Endodermal cell (in vitro differentiated cells): ENCODE results near the gene TRIM62. TPM values are rescaled to one million over a fixed set of nuclear protein-coding genes. Genes with fewer than 3 reads are reported as not detected.

Source experiments
- DNase-seq: peaks from one replicate; pipeline ENCODE4 v3.0.0-alpha.2; 2017
- H3K27ac ChIP-seq: 2 replicates; pipeline ENCODE4 v1.5.1; 2013; ENCODE audit warnings: mild to moderate bottlenecking, low read depth, low read length, moderate library complexity
- H3K27me3 ChIP-seq: 2 replicates; pipeline ENCODE4 v1.6.1; 2013; ENCODE audit warnings: mild to moderate bottlenecking, low read length, moderate library complexity; ENCODE audit not compliant: insufficient read depth, control insufficient read depth, poor library complexity, severe bottlenecking
- H3K36me3 ChIP-seq: 2 replicates; pipeline ENCODE4 v1.7.0; 2013; ENCODE audit warnings: mild to moderate bottlenecking, low read length, moderate library complexity; ENCODE audit not compliant: control insufficient read depth, insufficient read depth
- H3K4me1 ChIP-seq: one replicate; pipeline ENCODE4 v1.7.0; 2013; ENCODE audit warnings: low read length; ENCODE audit not compliant: control insufficient read depth, insufficient read depth
- H3K4me3 ChIP-seq: 2 replicates; pipeline ENCODE4 v1.5.1; 2013; ENCODE audit warnings: mild to moderate bottlenecking, low read length, moderate library complexity
- H3K9ac ChIP-seq: 2 replicates; pipeline ENCODE4 v1.6.1; 2013; ENCODE audit warnings: mild to moderate bottlenecking, low read length, moderate library complexity; ENCODE audit not compliant: poor library complexity, severe bottlenecking; ENCODE audit errors: extremely low read depth
- H3K9me3 ChIP-seq: 2 replicates; pipeline ENCODE4 v1.6.1; 2013; ENCODE audit warnings: mild to moderate bottlenecking, low read length, moderate library complexity; ENCODE audit not compliant: control insufficient read depth
- H3K27ac Mint-ChIP-seq: 2 replicates; pipeline ENCODE4 v1.8.0; 2020; ENCODE audit warnings: mixed read lengths
- H3K27me3 Mint-ChIP-seq: 2 replicates; pipeline ENCODE4 v1.8.0; 2021; ENCODE audit warnings: mild to moderate bottlenecking, mixed read lengths; ENCODE audit not compliant: insufficient read depth
- H3K36me3 Mint-ChIP-seq: 2 replicates; pipeline ENCODE4 v1.8.0; 2020; ENCODE audit warnings: low read depth, mixed read lengths
- H3K4me1 Mint-ChIP-seq: 2 replicates; pipeline ENCODE4 v1.8.0; 2020; ENCODE audit warnings: mixed read lengths
- H3K4me3 Mint-ChIP-seq: 2 replicates; pipeline ENCODE4 v1.8.0; 2020; ENCODE audit warnings: mild to moderate bottlenecking, moderate library complexity, mixed read lengths
- H3K9me3 Mint-ChIP-seq: 2 replicates; pipeline ENCODE4 v1.8.0; 2020; ENCODE audit warnings: mild to moderate bottlenecking, mixed read lengths
- CTCF ChIP-seq: fragments of 200-600 bp; sonication (generic); conservative IDR thresholded peaks from 2 replicates; pipeline ENCODE4 v1.5.0; 2021; ENCODE audit warnings: antibody characterized with exemption, mild to moderate bottlenecking
- WGBS, 2 experiments: methylation state at CpG; one replicate each; pipeline versions ENCODE4 v1.1.5 to v1.1.7; 2013; ENCODE audit warnings: missing lambda C conversion rate in 2 of 2, mixed read lengths in 1 of 2; ENCODE audit not compliant: insufficient coverage in 1 of 2, insufficient read length in 1 of 2; 5-methylcytosine and 5-hydroxymethylcytosine counted together
- total RNA-seq, 2 donors: library from RNA; stranded (reverse); fragmentation: NEBNext Ultra II Directional in 1 of 2; extraction: Animal tissue kit (Norgen Biotek cat#: 25700) in 1 of 2; gene quantifications; 2 replicates in 1 of 2; 3 replicates in 1 of 2; pipeline ENCODE4 v1.2.1, GENCODE V29; 2021

The TRIM62 gene
- total RNA-seq, 2 donors from 2014 or later = 5.1 to 6.0 TPM

- Histone ChIP-seq H3K4me3 (no peak overlapping the region), H3K27ac (no peak overlapping the region), H3K36me3 (no peaks in the 10 kb centered on the region), H3K27me3 (no peaks in the 10 kb centered on the region), H3K4me1 (no peaks in the 10 kb centered on the region), H3K9ac (no peak overlapping the region), H3K9me3 (no peaks in the 10 kb centered on the region)
- Mint-ChIP-seq H3K27ac (no peak overlapping the region), H3K27me3 (peaks cover 46% of the 10 kb centered on the region), H3K36me3 (no peaks in the 10 kb centered on the region), H3K9me3 (no peaks in the 10 kb centered on the region), H3K4me3 (no peak overlapping the region), H3K4me1 (no peaks in the 10 kb centered on the region)
- DNase-seq = no peak
- 84 to 87% methylated on average over 3 to 4 of the region's 4 CpGs for WGBS, 2 experiments
- no peak for TF ChIP-seq CTCF
These were observed 63.6 kb downstream of the TRIM62 start for GRCh38 chr1:33118274-33118673.

- Histone ChIP-seq H3K36me3 (no peaks in the 10 kb centered on the region), H3K27me3 (no peaks in the 10 kb centered on the region), H3K9me3 (no peaks in the 10 kb centered on the region), H3K9ac (no peak overlapping the region), H3K4me3 (no peak overlapping the region), H3K4me1 (no peaks in the 10 kb centered on the region), H3K27ac (no peak overlapping the region)
- Mint-ChIP-seq H3K4me1 (no peaks in the 10 kb centered on the region), H3K4me3 (no peak overlapping the region), H3K27ac (no peak overlapping the region), H3K36me3 (no peaks in the 10 kb centered on the region), H3K27me3 (peaks cover 39% of the 10 kb centered on the region), H3K9me3 (no peaks in the 10 kb centered on the region)
- 90 to 95% methylated on average over 8 to 13 of the region's 13 CpGs for WGBS, 2 experiments
- TF ChIP-seq CTCF = no peak
- DNase-seq = no peak
These were observed 64.3 kb downstream of the TRIM62 start for GRCh38 chr1:33117440-33118085.

- Histone ChIP-seq H3K9me3 (peaks cover 13% of the 10 kb centered on the region), H3K4me1 (no peaks in the 10 kb centered on the region), H3K4me3 (no peak overlapping the region), H3K27me3 (no peaks in the 10 kb centered on the region), H3K9ac (no peak overlapping the region), H3K27ac (no peak overlapping the region), H3K36me3 (no peaks in the 10 kb centered on the region)
- no peak overlapping the region for H3K4me3 Mint-ChIP-seq
- H3K4me1 Mint-ChIP-seq = no peaks in the 10 kb centered on the region
- peak; percentile 53 for TF ChIP-seq CTCF
- 75% methylated on average over 2 of the region's 3 CpGs; no CpG with 5 or more reads in 1 of the 2 experiments for WGBS, 2 experiments
- H3K27me3 Mint-ChIP-seq = peaks cover 27% of the 10 kb centered on the region
- no peaks in the 10 kb centered on the region for H3K36me3 Mint-ChIP-seq
- peaks cover 11% of the 10 kb centered on the region for H3K9me3 Mint-ChIP-seq
- H3K27ac Mint-ChIP-seq = no peak overlapping the region
- DNase-seq = peak; percentile 11
These were observed 69.9 kb downstream of the TRIM62 start for GRCh38 chr1:33111965-33112364.
